OCI-LY7 (cell line): ENCODE results near the gene LRRC42. TPM values are rescaled to one million over a fixed set of nuclear protein-coding genes. Genes with fewer than 3 reads are reported as not detected.

Experiments
- BruUV-seq: library from RNA; stranded (reverse); fragments of 400-500 nt; replicated peaks from 2 replicates; lab custom pipeline; 2021; lab: Mats Ljungman, UMichigan
- CTCF ChIA-PET: fragments of 300-600 bp; sonication (Branson Sonifier 250); formaldehyde crosslinking; loops from one replicate; lab custom pipeline; 2022; ENCODE audit warnings: antibody characterized with exemption; ENCODE audit not compliant: unreplicated experiment; lab: Charles Lee
- POLR2A ChIA-PET: fragments of 300-600 bp; sonication (Branson Sonifier 250); formaldehyde crosslinking; loops from one replicate; lab custom pipeline; 2022; ENCODE audit warnings: antibody characterized with exemption; lab: Charles Lee
- DNase-seq: peaks from one replicate; pipeline ENCODE4 v3.0.0-alpha.2; 2015; ENCODE audit warnings: low spot score
- H2AFZ ChIP-seq: fragments of 200-600 bp; sonication (generic), shearing (Covaris generic); 2 replicates; pipeline ENCODE4 v1.6.1; 2014; ENCODE audit warnings: mild to moderate bottlenecking, antibody characterized with exemption, low read length, moderate library complexity
- H3K27ac ChIP-seq: fragments of 200-600 bp; sonication (generic); 2 replicates; pipeline ENCODE4 v1.5.1; 2014; ENCODE audit warnings: mixed run types, low read depth, mild to moderate bottlenecking, moderate library complexity, low read length, inconsistent platforms; ENCODE audit not compliant: poor library complexity, severe bottlenecking
- H3K36me3 ChIP-seq: fragments of 200-600 bp; sonication (generic); 2 replicates; pipeline ENCODE4 v1.6.1; 2014; ENCODE audit warnings: mild to moderate bottlenecking, antibody characterized with exemption, low read length, moderate library complexity, mixed read lengths; ENCODE audit not compliant: insufficient read depth
- H3K4me1 ChIP-seq: fragments of 200-600 bp; sonication (generic); 2 replicates; pipeline ENCODE4 v1.5.1; 2014; ENCODE audit warnings: mild to moderate bottlenecking, low read length; ENCODE audit not compliant: insufficient read depth, poor library complexity, severe bottlenecking
- H3K4me2 ChIP-seq: fragments of 200-600 bp; sonication (generic); 2 replicates; pipeline ENCODE4 v1.6.1; 2014; ENCODE audit warnings: mild to moderate bottlenecking, low read length
- H3K4me3 ChIP-seq: fragments of 200-600 bp; sonication (generic); 2 replicates; pipeline ENCODE4 v1.5.1; 2014; ENCODE audit warnings: mild to moderate bottlenecking, low read depth, low read length; ENCODE audit not compliant: poor library complexity, severe bottlenecking
- H3K79me2 ChIP-seq: fragments of 200-600 bp; sonication (generic); 2 replicates; pipeline ENCODE4 v1.6.1; 2016; ENCODE audit warnings: low read depth, mild to moderate bottlenecking, low read length, moderate library complexity, mixed read lengths; ENCODE audit not compliant: insufficient read depth
- H3K9me2 ChIP-seq: fragments of 200-600 bp; sonication (generic); 2 replicates; pipeline ENCODE4 v1.6.1; 2016; ENCODE audit warnings: mild to moderate bottlenecking, low read length, mixed read lengths; ENCODE audit not compliant: insufficient read depth
- H3K9me3 ChIP-seq: fragments of 200-600 bp; sonication (generic); 2 replicates; pipeline ENCODE4 v1.6.1; 2014; ENCODE audit warnings: mild to moderate bottlenecking, mixed run types, low read length, mixed read lengths
- H4K20me1 ChIP-seq: fragments of 200-600 bp; sonication (generic); 2 replicates; pipeline ENCODE4 v1.6.1; 2014; ENCODE audit warnings: mild to moderate bottlenecking, antibody characterized with exemption, low read length, moderate library complexity, mixed read lengths; ENCODE audit not compliant: insufficient read depth
- EZH2phosphoT487 ChIP-seq: fragments of 200-600 bp; sonication (generic); IDR thresholded peaks from 2 replicates; pipeline ENCODE4 v1.6.1; 2018; ENCODE audit warnings: low read depth, borderline replicate concordance, mild to moderate bottlenecking, mixed run types, antibody characterized with exemption, low read length, moderate library complexity, mixed read lengths
- intact Hi-C: fragments of 100-400 bp; cut with micrococcal nuclease; formaldehyde crosslinking; loops from one replicate; pipeline ENCODE4 v1.10.0; 2022; ENCODE audit not compliant: unreplicated experiment
- total RNA-seq, 2 experiments: library from RNA; depleted of rRNA in 1 of 2; stranded (reverse); fragments of >200 nt in 1 of 2; shearing (Covaris generic) in 1 of 2; gene quantifications; 2 replicates each; pipeline ENCODE4 v1.2.3, GENCODE V29; 2014 to 2022
- TF ChIP-seq, protein P1 (sequence below): fragments of 200-600 bp; sonication (generic); conservative IDR thresholded peaks from 2 replicates; pipeline ENCODE4 v1.5.1; 2014; ENCODE audit warnings: mild to moderate bottlenecking, antibody characterized with exemption, low read length, moderate library complexity, mixed read lengths

Gene LRRC42
- total RNA-seq, 2 experiments from 2014 or later: 17.5 to 18.5 TPM

DNA sequence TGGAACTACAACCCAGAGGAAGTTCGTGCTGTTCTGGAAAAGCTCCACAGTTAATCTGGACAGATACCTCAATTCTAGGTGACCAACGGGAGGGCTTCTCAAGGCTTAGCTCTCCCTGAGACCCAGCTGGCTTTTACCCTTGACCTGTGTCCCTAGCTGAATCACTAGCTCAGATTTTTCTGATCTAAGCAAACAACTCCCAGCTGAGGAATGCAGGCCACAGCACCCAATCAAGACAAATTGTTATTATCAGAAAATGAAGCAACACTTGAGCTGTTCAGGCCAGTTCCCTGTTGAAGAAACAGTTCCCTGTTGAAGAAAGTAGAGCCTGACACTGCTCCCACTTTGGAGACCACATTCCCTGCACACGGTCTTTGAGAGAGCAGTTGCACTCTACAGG, 36.2 kb upstream of the LRRC42 start:
- CTCF ChIA-PET: no interaction called here
- no peak for DNase-seq
- Histone ChIP-seq H3K36me3 (no peaks in the 10 kb centered on the region), H3K4me1 (no peaks in the 10 kb centered on the region), H3K4me2 (no peak overlapping the region), H3K79me2 (no peaks in the 10 kb centered on the region), H3K4me3 (no peak overlapping the region), H3K9me3 (no peaks in the 10 kb centered on the region), H4K20me1 (no peaks in the 10 kb centered on the region), H2AFZ (no peak overlapping the region), H3K9me2 (no peaks in the 10 kb centered on the region), H3K27ac (no peak overlapping the region)
- intact Hi-C loops: no loop called here
- no peak for TF ChIP-seq EZH2phosphoT487
- TF ChIP-seq, protein P1, sequence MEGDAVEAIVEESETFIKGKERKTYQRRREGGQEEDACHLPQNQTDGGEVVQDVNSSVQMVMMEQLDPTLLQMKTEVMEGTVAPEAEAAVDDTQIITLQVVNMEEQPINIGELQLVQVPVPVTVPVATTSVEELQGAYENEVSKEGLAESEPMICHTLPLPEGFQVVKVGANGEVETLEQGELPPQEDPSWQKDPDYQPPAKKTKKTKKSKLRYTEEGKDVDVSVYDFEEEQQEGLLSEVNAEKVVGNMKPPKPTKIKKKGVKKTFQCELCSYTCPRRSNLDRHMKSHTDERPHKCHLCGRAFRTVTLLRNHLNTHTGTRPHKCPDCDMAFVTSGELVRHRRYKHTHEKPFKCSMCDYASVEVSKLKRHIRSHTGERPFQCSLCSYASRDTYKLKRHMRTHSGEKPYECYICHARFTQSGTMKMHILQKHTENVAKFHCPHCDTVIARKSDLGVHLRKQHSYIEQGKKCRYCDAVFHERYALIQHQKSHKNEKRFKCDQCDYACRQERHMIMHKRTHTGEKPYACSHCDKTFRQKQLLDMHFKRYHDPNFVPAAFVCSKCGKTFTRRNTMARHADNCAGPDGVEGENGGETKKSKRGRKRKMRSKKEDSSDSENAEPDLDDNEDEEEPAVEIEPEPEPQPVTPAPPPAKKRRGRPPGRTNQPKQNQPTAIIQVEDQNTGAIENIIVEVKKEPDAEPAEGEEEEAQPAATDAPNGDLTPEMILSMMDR: no peak
- BruUV-seq: no TSS peak
- POLR2A ChIA-PET: no interaction called here

DNA sequence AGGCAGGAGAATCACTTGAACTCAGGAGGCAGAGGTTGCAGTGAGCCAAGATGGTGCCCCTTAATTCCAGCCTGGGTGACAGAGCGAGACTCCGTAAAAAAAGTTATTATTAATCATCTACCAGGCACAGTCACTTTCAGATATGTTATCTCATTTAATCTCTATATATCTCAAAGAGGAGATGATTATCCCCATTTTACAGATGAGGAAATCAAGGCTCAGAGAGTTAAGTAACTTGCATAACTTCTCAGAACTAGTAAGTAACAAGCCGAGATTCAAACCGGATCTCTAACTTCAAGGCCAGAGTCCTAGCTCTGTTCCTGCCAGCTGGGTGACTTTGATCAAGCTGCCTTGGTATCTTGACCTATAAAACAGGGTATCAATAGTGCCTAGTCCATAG, 34.7 kb upstream of the LRRC42 start:
- Histone ChIP-seq H3K4me3 (no peak overlapping the region), H3K27ac (no peak overlapping the region), H3K4me1 (no peaks in the 10 kb centered on the region), H2AFZ (no peak overlapping the region), H3K9me2 (no peaks in the 10 kb centered on the region), H3K9me3 (no peaks in the 10 kb centered on the region), H3K36me3 (no peaks in the 10 kb centered on the region), H3K4me2 (no peak overlapping the region), H3K79me2 (no peaks in the 10 kb centered on the region), H4K20me1 (no peaks in the 10 kb centered on the region)
- TF ChIP-seq, protein P1: no peak
- TF ChIP-seq EZH2phosphoT487: no peak
- ChIA-PET CTCF (no interaction called here), POLR2A (interaction anchor here (1.5 kb wide), 1 partner anchor 13 kb away, joined by 3 read pairs; no protein-coding TSS in a partner anchor)
- intact Hi-C loops: no loop called here
- no peak for DNase-seq
- no TSS peak for BruUV-seq

DNA sequence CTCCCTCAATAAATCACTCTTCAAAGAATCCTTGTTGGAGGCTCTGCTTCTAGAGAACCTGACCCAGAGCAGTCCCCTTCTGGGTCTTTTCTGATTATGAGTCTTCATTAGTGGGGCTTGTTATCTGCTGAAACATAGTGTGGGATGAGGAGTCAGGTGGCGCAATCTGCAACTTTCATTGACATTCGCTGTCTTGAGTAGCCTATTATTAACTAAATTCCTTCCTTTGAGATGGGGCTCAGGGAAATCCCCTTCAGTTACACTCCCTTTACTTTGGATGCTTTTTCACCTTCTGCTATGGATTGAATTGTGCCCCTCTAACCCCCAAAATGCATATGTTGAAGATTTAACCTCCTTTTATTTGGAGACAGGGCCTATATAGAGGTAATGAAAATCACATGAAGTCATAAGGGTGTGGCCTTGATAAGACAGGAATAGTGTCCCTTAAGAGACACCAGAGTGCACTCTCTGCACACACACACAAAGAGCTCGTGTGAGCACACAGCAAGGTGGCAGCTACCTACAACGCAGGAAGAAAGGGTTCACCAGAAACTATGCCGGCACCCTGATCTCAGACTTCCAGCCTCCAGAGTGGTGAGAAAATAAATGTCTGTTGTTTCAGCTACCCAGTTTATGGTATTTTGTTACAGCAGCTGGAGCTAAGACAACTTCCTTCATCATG, 32.7 kb upstream of the LRRC42 start:
- Histone ChIP-seq H3K4me1 (no peaks in the 10 kb centered on the region), H3K36me3 (peaks cover 3% of the 10 kb centered on the region; the same call in 1 of the 2 replicates), H2AFZ (no peak overlapping the region), H4K20me1 (no peaks in the 10 kb centered on the region), H3K9me3 (no peaks in the 10 kb centered on the region), H3K27ac (no peak overlapping the region), H3K4me3 (no peak overlapping the region), H3K4me2 (no peak overlapping the region), H3K9me2 (no peaks in the 10 kb centered on the region), H3K79me2 (no peaks in the 10 kb centered on the region)
- CTCF ChIA-PET: interaction anchor here (0.6 to 1.1 kb wide), 2 partner anchors 13 to 33 kb away, joined by 3 read pairs; partner anchors contain the start of gene LRRC42
- no peak for DNase-seq
- TF ChIP-seq, protein P1: no peak
- no TSS peak for BruUV-seq
- intact Hi-C loops: no loop called here
- POLR2A ChIA-PET: interaction anchor here (0.6 to 1.6 kb wide), 4 partner anchors 10 to 402 kb away, joined by 3 to 7 read pairs (median 4); no protein-coding TSS in a partner anchor
